GM18909 (cell line): ENCODE results near the gene TMEM139.
"Not testable (repeated sequence)": the region's sequence is repeated elsewhere in the genome, so short reads cannot be mapped to it uniquely, and the experiment has no call there.

Source experiments
- ATAC-seq: cut with Tn5 transposase; IDR thresholded peaks from one replicate; pipeline ENCODE4 v1.9.1; 2021; ENCODE audit warnings: mild to moderate bottlenecking; ENCODE audit not compliant: unreplicated experiment, poor library complexity

Gene TMEM139

GRCh38 chr7:143287935-143288826, 3.4 kb downstream of the TMEM139 start, which contains the start of gene CASP2:
Gene CASP2 (plus strand): TSS chr7:143288351. CDS start chr7:143288456, 105 bp downstream.
- ATAC-seq = peak; percentile 93

- ATAC-seq = no peak
Observed at GRCh38 chr7:143288836-143289235, 4.1 kb downstream of the TMEM139 start.

GRCh38 chr7:143289421-143289820, 4.7 kb downstream of the TMEM139 start:
- ATAC-seq = no peak

GRCh38 chr7:143289888-143290287, 5.1 kb downstream of the TMEM139 start:
- not testable (repeated sequence) for ATAC-seq

GRCh38 chr7:143290293-143290692, 5.5 kb downstream of the TMEM139 start:
- no peak for ATAC-seq

GRCh38 chr7:143292876-143293275, 8.1 kb downstream of the TMEM139 start:
- no peak for ATAC-seq

- no peak for ATAC-seq
Observed at GRCh38 chr7:143295870-143296269, 11.1 kb downstream of the TMEM139 start.

- no peak for ATAC-seq
Observed at GRCh38 chr7:143296686-143297085, 11.9 kb downstream of the TMEM139 start.

GRCh38 chr7:143299346-143299745, 14.6 kb downstream of the TMEM139 start:
- ATAC-seq = no peak

- no peak for ATAC-seq
Observed at GRCh38 chr7:143299840-143300239, 15.1 kb downstream of the TMEM139 start.

- ATAC-seq = no peak
Observed at GRCh38 chr7:143300959-143301935, 16.5 kb downstream of the TMEM139 start.

- ATAC-seq = no peak
Observed at GRCh38 chr7:143303733-143304132, 19.0 kb downstream of the TMEM139 start.

GRCh38 chr7:143304938-143305337, 20.2 kb downstream of the TMEM139 start:
- ATAC-seq = no peak

- no peak for ATAC-seq
Observed at GRCh38 chr7:143305423-143306070, 20.8 kb downstream of the TMEM139 start.

GRCh38 chr7:143308632-143309031, 23.9 kb downstream of the TMEM139 start:
- ATAC-seq = no peak

- ATAC-seq = no peak
Observed at GRCh38 chr7:143314127-143314526, 29.4 kb downstream of the TMEM139 start.

GRCh38 chr7:143315776-143316175, 31.0 kb downstream of the TMEM139 start, which contains the start of gene CLCN1:
Gene CLCN1 (plus strand): TSS chr7:143316111. CDS start chr7:143316213, 102 bp downstream.
- ATAC-seq = no peak

- ATAC-seq = no peak
Observed at GRCh38 chr7:143316492-143316891, 31.7 kb downstream of the TMEM139 start.

- ATAC-seq = no peak
Observed at GRCh38 chr7:143318661-143319060, 33.9 kb downstream of the TMEM139 start.

- ATAC-seq = no peak
Observed at GRCh38 chr7:143320620-143321019, 35.9 kb downstream of the TMEM139 start.
